ENCODE measurements around the gene TMEM131. TPM values are rescaled to one million over a fixed set of nuclear protein-coding genes. Genes with fewer than 3 reads are reported as not detected.

Gene TMEM131
- total RNA-seq, 1 donor from 2014 or later: 46.9 TPM

- DNase-seq (ENCODE audit: low read depth): no peak
Measured at GRCh38 chr2:97760480-97761049, 235.2 kb downstream of the TMEM131 start.

GRCh38 chr2:97759727-97760407 is 235.9 kb downstream of the TMEM131 start:
- no peak for DNase-seq (ENCODE audit: low read depth)

- DNase-seq (ENCODE audit: low read depth): no peak
Measured at GRCh38 chr2:97758131-97758705, 237.5 kb downstream of the TMEM131 start.

- DNase-seq (ENCODE audit: low read depth): no peak
Measured at GRCh38 chr2:97757062-97757461, 238.7 kb downstream of the TMEM131 start.

DNA sequence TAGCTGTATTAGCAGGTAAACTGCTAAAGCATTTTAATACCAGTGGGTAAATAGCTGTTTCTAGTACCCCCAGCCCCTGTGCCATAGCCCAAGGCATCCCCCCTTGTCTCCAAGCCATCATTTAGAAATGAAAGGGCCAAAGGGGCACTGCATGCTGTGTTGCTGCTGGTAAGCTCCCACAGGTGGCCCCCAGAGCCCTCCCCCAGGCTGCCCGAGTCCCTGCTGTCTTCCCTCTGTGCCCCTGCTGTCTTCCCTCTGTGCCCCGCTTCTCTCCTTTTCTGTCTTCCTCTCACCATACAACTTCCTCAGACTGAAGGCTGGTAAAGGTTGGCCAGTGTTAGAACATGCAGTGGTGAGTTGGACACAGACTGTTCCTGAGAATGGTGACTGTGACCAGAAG is 240.3 kb downstream of the TMEM131 start:
- no peak for DNase-seq (ENCODE audit: low read depth)

- no peak for DNase-seq (ENCODE audit: low read depth)
Measured at GRCh38 chr2:97754690-97755346, 240.9 kb downstream of the TMEM131 start.

DNA sequence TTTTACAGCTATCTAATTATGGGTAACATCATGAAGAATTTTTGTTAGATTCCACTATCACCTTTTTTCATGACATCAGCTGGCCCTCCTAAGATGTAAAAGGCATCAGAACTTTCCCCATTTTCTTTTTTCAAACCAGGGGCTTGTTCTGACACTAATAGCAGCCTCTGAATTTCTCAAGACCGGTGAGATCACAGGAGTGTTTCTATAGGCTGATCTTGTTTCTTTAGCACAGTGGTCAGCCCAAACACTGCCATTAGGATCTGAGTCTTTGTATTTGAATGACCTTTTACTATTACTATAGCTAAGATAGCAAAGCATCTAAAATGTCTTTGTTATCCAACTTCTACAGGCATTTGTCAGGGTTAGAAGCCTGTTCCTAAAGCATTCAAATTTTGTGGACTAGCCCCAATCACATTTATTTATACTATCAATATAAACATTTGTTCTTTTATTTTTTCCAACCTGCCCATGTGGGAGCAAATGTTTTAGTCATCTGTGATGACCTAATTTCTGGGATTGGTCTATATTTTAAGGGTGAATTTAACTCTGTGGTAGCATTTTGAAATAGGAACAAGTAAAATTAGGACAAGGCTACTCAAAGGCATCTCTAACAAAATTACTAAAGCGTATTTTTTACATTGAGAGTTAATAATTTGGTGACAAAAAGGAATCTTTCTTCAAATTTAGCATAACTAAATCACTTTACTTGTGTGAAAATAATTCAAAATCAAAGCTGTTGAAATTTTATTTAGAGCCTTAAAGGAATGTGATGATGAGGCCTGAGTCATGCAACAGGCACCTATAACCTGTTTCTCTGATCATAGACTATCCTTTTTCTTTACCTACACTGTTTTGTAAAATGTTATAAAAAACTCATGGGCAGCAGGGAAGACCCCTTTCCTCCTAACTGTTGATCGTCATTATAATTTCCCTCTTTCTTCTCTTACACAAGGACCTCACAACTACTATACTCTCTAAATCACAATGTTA is 243.1 kb downstream of the TMEM131 start:
- no peak for DNase-seq (ENCODE audit: low read depth)

DNA sequence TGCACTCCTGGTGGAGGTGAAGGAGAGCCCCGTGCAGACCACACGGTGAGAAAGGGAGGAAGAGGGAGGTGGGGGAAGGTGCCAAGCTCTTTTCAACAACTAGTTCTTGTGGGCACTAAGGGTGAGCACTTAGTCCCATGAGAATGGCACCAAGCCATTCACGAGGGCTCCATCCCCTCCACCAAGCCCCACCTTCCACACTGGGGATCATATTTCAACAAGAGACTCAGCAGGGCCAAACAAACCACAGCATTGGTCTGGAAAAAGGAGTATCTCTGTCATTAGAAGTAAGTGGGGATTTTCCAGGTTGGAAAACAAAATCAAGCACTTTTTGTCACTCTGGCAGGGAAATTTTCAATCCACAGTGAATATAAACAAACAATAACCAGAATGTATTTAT is 244.0 kb downstream of the TMEM131 start:
- peak; percentile 24 for DNase-seq (ENCODE audit: low read depth)

GRCh38 chr2:97750017-97750416 is 245.7 kb downstream of the TMEM131 start:
- DNase-seq (ENCODE audit: low read depth): no peak

DNA sequence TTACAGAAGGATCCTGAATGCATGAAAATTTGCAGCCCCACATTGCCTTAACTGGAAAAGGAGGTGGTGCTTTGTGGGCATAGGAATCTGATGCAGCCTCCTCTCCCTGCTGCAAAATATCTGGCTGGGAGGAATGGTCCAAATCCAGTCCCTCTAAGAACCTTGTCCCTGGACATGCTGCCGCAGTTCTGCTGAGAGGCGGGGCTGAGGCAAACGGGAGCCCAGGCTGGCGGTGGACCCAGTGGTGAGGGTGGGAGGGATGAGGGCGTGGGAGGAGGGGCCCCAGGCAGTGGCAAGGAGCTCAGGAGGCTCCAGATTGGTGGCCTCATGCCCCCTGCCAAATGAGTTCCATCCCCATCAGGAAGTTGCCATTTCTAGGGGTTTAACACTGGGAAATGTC is 246.2 kb downstream of the TMEM131 start:
- DNase-seq (ENCODE audit: low read depth): no peak

DNA sequence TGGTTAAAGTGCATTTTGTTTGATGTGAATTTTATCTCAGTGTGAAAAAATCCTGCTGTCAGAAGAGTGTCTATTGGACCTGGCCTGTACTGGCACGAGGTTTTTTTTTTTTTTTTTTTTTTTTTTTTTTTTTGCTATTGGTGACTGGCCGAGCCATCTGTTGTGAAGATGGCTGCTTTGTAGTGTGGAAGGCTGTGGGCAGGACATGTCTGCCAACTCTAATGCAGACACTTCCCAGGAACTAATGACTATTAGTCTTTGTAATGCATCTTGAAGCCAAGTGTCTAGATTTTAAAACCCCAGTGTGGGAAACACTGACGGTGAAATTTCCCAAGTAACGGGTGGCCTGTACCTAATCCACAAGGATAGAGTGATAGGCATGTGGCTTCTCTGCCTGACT is 248.0 kb downstream of the TMEM131 start:
- no peak for DNase-seq (ENCODE audit: low read depth)

- no peak for DNase-seq (ENCODE audit: low read depth)
Measured at GRCh38 chr2:97747285-97747684, 248.5 kb downstream of the TMEM131 start.

GRCh38 chr2:97745474-97746174 is 250.1 kb downstream of the TMEM131 start:
- no peak for DNase-seq (ENCODE audit: low read depth)

DNA sequence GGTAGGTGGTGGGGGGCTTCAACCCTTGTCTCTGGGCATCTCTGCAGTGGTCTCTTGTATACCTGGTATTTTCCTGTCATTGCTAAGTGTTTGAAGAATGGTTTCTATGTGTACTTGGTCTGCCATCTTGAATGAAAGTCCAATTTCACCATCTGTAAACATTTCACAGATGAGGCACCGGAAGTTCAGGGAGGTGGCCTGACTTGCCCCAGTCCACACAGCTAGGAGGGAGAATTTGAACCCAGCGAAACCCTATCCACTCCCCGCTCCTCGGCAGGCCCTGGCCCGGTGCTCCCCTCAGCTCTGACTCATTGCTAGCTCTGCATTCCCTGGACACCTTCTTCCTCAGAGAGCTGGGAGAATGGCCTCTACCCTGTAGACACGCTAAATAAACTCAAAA is 251.8 kb downstream of the TMEM131 start:
- no peak for DNase-seq (ENCODE audit: low read depth)

- DNase-seq (ENCODE audit: low read depth): no peak
Measured at GRCh38 chr2:97742381-97742847, 253.3 kb downstream of the TMEM131 start.

DNA sequence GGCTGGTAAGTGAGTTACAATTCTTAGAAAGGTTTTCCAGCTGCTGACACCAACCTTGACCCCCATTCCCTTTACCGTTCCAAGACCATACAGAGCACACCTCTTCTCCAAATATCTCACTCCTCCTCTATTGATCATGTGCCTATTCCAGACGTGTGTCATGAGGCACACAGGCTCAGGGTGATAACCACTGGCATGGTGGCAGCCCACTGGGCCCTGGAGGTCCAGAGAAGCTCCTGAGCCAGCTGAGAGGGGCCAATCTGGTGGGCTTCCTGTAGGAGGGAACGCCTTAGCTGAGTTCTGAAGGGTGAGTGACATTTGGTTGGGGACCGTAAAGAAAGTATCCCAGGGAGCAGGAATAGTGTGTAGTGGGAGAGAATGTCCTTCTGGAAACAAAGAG is 254.1 kb downstream of the TMEM131 start:
- DNase-seq (ENCODE audit: low read depth): no peak

DNA sequence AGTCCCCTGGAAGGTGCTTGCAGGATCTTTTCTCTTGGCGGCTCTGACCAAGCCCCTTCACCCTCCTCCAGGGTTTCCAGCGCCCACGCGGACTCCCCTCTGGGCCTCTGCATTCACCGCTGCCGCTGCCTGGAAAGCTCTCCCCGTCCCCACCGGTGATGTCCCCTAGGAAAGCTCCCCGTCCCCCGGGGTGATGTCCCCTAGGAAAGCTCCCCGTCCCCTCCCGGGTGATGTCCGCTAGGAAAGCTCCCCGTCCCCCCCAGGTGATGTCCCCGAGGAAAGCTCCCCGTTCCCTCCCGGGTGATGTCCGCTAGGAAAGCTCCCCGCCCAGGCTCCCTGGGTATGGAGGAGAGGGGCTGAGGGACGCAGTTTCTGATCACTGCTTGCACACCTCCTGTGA is 254.5 kb downstream of the TMEM131 start:
- DNase-seq (ENCODE audit: low read depth): no peak

GRCh38 chr2:97740590-97741182 is 255.1 kb downstream of the TMEM131 start:
- DNase-seq (ENCODE audit: low read depth): peak; percentile 13

DNA sequence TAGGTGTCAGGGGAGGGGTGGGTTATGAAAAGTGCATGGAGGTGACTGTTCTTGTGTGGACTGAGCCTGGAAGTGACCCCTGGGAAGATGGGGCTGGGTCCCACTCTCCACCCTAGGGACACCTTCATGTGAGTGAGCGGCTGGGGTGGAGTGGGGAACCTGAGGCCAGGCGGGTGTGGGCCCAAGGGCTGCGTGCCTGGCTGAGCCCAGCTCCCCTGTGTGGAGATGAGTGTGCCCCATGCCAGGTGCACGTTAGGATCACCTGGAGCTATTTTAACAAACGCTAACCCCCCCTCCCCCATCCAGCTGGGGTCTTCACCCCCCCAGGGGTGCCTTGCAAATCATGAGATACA is 255.9 kb downstream of the TMEM131 start:
- DNase-seq (ENCODE audit: low read depth): no peak

GRCh38 chr2:97739020-97739892 is 256.5 kb downstream of the TMEM131 start:
- DNase-seq (ENCODE audit: low read depth): no peak
